ENCODE measurements around the gene ARVCF.

The ARVCF gene

DNA sequence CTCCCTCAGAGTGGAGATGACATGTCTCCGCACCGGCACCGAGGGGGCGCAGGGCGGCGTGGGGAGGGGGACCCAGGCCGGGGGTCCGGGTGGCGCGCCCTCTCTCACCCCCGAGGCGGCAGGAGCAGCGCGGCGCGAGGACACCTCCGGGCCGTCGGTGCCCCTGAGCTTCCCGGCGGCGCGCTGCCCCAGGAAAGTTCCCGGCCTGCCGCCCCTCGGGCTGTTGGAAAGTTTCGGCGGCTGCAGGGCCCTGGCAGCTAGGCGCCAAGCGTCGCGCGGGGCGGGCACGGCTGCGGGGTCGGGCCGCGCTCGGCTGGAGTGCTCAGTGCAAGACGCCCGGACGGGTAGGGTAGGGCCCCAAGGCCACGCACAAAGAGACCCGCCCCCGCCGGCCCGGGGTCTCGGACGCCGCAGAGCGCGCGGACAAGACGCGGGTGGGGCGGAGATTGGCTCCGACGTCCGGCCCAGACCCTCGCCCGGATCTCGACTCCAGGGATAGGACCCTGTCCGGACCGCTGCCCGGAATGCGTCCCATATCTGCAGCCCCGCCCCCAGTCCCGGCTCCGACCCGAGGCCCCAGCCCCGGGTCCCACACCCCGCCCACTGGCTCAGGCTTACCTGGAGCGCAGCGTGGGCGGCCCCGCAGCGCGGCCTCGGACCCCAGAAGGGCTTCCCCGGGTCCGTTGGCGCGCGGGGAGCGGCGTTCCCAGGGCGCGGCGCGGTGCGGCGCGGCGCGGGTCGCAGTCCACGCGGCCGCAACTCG is 471 bp downstream of the ARVCF start:
- no peak for DNase-seq (ENCODE audit: low read depth in 2 of 2)

DNA sequence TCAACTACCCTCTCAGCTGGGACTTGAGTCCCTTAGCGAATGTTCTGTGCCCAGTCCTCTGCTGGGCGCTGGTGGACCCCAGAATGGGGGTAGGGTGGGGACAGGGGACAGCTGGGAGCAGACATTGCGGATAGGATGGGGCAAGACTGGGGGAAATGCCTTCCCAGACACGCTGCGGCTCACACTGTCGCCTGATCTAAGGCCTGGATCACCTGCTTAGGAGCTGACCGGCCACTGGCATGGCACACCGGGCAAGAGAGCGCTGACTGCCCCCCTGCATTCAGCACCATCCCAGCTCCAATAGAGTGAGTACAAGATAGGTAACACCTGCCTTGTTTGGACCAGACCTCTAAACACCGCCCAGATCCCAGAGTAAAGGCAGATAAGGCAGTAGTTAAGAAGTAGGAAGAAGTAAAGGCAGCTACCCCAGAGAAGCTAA is 1.4 kb downstream of the ARVCF start:
- no peak for DNase-seq (ENCODE audit: low read depth in 2 of 2)

DNA sequence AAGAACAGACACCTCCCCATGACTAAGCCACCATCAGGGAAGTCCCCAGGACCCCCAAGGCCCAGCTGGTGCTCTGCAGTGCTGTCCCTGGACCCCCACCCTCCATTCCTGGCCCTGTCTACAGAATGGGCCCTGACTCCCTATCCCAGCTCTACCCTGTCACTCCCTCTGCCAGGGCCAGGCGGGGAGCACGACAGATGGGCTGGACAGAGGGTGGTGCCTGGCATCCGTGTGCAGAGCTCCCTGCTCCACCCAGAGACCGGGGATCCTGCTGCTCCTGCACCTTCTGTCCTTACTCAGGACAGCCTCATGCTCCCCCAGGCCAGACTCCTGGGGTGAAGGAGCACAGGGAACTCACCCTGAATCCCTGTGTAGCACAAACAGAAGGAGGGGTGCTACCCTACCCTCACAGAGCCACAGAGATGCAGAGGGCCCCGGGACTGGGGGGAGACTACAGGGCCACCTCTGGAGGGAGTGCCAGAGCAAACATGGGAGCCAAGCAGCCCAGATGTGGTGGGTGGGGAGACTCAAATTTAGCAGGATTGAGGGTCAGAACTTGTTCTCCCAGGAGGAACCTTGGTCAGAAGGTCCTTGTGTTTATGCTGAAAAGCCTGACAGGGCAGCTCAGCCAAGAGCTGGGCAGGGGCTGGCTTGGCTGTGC is 2.0 kb downstream of the ARVCF start:
- DNase-seq (ENCODE audit: low read depth in 2 of 2), result no peak

DNA sequence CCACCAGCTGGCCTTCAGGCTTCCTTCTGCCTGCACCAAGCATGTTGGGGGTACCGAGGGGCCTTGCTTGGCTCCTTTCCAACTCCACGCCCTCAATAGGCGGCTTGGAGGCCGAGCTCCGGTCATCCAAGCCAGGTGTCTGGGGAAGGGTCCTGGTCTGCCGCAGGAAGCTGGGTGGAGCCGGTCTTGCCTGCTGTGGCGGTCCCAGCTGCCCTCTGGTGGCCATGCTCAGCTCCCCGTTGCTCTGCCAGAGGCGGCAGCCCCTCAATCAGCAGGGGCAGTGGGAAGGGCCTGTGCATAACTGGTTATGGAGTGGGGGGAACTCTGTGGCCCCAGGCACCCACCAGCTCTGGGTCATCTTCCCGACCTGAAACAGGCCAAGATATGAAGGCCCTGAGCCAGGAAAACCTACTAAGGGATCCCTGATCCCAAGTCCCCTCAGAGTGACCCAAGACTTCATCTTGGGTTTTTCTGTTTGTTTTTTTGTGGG is 3.2 kb downstream of the ARVCF start:
- peak in 1 of 2 donors; percentile 27 for DNase-seq (ENCODE audit: low read depth in 2 of 2)

DNA sequence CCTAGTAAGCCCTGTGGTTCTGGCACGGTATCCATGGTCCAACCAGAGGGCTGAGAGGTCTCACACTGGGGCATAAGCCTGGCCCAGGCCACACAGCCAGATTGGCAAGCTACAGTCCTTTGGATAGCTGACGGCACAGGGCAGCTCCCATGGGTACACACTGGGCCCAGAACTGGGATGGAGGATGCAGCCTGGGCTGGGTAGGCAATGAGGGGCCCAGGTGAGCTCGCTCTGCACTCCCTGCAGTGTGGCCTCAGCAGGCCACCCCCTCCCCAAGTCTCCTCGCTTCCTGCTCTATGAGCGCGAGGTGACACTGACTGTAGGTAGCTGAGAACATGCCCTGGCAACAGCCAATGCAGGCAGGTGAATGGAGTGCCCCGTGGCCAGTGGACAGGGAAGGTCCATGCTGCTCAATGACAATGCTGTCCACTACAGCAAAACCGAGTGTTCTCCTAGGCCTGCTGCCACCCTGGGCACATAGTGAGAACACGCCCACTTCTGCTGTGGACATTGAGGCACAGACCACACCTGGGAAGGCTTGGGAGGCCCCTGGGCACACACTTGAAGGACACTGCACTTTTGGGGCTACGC is 3.8 kb downstream of the ARVCF start:
- DNase-seq (ENCODE audit: low read depth in 2 of 2), result no peak

DNA sequence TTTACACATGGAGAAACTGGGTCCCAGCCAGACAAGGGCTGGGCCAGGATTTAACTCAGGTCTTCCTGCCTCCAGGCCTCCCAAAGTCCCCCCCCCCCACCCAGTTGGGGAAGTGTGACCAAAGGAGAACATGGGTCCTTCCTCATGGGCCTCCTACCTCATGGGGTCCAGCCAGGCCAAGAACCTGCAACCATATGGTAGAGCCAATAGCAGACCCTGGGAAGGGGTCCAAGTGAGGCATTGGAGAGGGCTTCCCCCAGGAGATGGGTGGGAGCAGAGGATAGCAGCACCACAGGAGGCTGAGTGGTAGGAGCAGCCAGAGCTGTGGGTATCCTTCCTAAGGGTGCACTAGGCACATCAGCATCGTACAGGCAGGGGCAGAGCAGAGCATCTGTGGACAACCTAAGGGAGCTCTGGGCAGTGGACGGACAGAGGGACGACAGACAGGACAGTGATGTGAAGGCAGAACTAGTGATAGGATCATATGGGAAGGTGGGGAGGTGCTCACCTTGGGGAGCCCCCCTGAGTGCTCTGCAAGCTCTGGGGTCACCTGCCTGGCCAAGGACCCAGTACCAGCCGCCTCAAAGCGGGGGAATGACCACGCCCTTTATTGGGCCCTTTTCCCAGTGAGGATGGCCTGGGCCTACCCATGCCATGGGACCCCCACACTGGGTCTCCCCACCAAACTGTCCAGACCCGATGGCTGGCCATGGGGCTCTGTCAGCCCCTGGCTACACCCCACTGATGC is 4.5 kb downstream of the ARVCF start:
- DNase-seq (ENCODE audit: low read depth in 2 of 2), result no peak

DNA sequence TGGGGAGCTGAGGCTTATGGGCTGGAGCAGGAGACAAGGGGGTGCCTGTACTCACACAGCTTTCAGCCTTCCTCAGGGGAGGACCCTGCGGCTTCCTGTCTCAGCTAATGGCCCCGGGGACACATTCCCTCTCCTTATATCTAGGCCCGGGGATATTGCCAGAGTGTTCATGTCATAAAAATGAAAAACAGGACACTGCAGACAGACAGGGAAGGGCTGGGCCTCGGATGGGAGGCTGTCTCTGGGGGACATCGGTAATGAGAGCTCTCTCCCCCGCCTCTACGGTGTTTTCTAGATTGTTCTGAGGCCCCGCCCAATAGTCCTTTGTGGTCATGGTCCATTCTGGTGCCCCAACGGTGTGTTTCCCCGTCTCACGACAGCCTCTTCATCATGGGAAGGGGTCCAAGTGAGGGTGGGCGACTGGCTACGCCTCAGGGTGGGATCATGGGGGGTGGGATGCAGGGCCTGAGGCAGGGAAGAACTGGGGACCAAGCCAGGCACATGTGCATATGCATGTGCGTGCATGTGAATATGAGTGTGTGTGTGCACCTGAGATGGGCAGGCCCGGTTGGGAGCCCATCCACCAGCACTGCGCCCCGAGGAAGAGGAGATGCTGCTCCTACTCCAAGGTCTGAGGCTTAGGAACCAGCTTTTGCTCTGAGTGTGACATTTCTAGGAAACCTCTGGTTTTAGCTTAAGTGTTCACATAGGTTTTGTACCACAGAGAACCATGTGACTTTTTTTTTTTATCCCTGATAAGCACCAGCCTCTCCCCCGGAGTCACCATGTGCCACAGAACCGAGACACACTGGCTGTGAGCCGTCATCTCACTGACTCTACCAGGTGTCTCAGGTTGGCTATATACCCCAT is 5.3 kb downstream of the ARVCF start:
- DNase-seq (ENCODE audit: low read depth in 2 of 2), result no peak

DNA sequence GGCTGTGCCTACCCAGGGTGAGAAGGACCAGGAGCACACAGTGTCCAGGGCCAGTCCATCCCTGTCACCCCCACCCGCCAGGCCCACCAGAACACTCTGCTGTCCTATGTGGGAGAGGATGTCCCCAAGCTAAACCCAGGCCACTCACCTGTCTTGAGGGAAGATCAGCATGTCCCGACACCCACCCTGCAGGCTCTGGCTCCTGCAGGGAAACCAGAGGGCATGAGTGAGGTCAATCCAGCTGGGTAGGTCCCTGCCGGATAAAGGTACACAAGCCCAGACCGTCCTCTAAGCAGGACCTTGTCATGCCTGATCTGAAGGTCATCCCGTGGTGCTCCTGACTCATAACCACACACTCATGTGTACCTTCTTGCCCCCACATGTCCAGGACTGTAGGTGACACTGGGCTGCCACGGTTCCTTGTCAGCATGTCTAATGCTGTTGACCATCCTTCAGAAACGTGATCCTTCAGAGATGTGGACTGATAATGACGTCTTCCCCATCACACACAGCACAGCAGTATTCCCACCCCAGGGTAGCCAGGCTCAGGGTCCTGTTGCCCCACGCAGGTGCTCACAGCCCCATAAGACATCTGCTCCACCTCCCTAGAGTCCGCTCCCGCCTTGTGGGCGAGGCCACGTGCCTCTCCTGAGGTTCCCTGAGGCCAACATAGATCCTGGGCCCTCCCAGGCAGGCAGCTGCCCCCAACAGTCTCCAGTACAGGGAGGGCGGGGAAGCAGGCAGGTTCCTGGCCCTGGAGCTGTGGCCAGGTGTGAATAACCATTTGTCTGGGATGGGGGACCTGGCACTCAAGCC is 6.1 kb downstream of the ARVCF start:
- DNase-seq (ENCODE audit: low read depth in 2 of 2), result no peak

DNA sequence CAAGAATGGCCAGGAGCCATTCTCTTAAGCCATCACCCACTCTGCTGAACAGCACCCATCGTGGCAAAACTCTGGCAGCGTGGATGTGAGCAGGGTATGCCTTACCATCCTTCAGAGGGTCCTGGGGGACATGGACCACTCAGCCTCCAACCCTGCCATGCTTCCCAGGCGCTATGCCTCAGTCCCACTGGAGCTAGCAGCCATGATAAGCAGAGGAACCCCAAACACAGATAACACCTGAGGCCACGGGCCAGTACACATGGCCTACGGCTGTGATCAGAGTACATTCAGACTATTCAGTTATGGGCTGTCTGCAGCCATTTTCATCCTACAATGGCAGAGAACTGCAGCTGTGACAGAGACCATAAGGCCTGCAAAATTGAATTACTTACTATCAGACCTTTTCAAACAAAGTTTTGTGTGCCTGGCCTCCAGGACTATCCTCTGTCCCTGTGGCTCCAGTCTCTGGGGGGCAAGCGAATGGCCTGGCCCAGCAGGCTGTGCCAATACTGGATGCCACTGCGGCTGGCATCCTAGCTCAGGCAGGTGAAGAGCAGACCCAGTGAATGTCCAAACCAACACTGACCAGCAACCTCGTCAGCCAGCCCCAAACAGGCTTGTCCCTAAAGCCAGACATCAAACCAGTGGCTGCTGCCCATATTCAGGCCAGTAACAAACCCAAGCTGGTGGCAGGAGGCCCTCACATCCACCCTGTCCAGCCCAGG is 6.9 kb downstream of the ARVCF start:
- DNase-seq (ENCODE audit: low read depth in 2 of 2), result no peak

DNA sequence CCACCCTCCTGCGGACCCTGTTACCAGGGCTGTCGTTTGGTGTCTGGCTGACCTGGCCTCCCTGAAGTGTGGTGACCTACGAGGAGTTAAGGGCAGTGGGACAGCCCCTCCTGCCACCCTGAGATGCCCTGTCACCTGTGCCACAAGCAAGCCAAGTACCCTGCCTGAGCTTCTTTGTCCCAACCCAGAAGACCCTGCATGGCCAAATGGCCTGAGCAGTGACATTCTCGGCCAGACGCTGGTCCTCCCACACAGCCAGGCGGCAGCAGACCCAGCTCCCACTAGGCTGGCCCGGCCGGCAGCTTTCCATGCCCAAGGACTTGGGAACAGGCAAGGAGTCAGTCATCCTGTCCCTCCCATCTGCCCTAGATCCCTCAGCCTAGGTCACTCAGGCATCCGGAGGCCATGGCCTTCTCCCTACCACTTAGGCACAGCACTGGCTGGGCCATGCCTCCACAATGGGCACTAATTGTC is 7.6 kb downstream of the ARVCF start:
- no peak for DNase-seq (ENCODE audit: low read depth in 2 of 2)

DNA sequence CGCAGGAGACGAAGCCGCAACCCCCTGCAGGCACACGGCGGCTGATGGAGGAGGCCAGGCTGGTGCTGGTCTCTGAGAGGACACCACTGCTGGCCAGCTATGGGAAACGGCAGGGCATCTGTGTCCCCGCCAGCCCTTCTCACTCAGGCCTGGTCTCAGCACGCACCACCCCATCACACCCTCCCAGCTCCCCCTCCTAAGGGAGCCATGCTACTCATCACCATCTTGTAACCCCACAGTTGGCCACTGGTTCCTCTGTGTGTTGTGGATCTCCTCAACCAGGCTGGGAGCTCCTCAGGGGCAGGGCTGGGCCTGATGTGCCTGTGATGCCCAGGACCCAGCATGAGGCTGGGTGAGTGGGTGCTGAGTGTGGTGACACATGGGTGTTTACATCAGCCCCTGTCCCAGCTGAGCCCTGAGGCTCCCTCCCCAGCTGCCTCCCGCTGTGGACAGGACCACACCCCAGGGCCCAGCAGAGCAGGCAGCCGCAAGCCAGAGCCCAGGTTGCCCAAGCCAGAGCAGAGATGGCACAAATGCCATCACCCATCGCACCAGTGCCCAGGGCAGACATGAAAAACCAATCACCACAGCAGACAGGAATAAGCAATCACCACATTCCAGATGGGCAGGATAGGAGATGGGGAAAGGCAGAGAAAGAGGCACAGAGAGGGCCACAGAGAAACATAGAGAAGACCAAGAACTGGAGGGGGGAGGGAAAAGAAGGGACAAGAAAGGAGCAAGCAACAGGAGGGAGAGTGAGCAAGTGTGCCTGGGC is 8.2 kb downstream of the ARVCF start:
- no peak for DNase-seq (ENCODE audit: low read depth in 2 of 2)

DNA sequence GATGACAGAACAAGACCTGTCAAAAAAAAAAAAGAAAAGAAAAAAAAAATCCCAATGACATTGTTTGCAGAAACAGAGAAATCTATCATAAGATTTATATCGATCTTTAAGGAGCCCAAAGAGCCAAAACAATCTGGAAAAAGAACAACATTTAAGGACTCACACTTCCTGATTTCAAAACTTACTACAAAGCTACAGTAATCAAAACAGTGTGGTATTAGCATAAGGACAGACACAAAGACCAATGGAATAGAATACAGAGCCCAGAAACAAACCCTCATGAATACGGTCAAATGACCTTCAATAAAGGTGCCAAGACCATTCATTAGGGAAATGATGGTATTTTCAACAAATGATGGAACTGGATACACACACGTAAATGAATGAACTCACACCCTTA is 12.2 kb downstream of the ARVCF start:
- no peak for DNase-seq (ENCODE audit: low read depth in 2 of 2)

DNA sequence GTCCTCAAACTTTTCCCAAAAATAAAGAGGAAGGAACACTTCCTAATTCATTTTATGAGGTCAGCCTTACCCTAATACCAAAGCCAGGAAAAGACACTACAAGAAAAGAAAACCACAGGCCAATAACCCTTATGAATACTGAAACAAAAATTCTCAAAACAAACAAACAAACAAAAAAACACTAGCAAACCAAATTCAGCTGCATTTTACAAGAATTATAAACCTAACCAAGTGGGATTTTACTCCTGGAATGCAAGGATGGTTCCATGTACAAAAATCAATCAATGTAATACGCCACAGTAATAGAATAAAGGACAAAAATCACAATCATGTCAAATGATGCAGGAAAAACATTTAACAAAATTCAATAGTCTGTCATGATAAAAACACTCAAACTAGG is 13.3 kb downstream of the ARVCF start:
- no peak for DNase-seq (ENCODE audit: low read depth in 2 of 2)

DNA sequence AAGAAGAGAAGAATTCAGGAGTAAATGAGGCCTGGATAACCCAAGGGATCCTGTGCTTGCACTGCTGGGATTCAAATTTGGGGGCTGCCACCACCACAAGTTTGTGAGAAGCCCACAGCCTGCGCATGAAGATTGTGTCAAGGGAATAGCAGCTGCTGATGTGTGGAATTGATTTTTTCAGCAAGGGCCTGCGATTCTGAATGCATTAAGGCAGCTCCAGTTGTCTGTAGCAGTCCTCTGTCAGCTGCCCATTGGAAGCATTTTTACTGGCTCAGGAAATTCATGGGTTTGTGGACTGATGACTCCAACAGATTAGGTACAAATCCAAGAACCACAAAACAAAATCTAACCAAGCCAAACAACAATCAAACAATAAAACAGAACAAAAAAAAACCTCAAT is 14.0 kb downstream of the ARVCF start:
- no peak for DNase-seq (ENCODE audit: low read depth in 2 of 2)

DNA sequence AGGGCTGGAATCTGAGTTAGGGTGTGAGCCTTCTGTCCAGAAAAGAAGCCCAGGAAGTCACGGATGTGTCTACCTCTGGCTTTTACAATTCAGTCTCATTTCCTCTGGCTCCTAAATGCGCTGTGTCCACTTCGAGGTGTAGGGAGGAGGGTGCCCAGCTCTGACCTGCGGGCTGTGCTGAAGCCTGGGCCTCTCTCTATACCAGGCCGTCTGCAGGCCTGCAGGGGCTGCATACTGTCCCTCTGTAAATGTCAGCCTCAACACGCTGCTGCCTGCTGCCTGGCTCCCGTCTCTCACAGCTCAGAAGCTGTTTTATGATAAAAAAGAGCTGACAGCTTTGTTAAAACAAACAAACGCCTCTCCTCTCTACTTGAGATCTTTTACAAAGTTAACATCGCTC is 14.5 kb downstream of the ARVCF start:
- DNase-seq (ENCODE audit: low read depth in 2 of 2), result no peak

DNA sequence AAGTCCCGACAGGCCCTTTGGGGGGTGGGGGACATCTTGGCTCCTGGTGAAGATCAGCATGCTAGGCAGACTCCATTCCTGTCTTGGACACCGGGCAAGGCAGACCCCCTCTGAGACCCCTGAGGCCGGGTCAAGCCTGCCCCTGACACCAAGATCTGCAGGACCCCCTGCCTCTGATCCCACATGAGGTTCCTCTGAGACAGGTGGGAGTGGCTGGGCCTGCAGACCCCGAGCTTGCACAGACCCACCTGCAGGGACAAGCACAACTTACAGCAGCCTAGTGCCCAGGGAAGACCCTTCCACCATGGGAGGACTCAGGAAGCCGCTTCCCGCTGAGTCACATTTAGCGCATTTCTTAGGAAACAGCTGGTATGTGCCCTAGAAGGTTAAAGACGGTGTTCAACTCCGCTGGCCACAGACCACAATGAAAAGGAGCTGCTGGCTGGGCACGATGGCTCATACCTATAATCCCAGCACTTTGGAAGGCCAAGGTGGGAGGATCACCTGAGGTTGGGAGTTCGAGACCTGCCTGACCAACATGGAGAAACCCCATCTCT is 15.5 kb downstream of the ARVCF start:
- DNase-seq (ENCODE audit: low read depth in 2 of 2), result no peak

DNA sequence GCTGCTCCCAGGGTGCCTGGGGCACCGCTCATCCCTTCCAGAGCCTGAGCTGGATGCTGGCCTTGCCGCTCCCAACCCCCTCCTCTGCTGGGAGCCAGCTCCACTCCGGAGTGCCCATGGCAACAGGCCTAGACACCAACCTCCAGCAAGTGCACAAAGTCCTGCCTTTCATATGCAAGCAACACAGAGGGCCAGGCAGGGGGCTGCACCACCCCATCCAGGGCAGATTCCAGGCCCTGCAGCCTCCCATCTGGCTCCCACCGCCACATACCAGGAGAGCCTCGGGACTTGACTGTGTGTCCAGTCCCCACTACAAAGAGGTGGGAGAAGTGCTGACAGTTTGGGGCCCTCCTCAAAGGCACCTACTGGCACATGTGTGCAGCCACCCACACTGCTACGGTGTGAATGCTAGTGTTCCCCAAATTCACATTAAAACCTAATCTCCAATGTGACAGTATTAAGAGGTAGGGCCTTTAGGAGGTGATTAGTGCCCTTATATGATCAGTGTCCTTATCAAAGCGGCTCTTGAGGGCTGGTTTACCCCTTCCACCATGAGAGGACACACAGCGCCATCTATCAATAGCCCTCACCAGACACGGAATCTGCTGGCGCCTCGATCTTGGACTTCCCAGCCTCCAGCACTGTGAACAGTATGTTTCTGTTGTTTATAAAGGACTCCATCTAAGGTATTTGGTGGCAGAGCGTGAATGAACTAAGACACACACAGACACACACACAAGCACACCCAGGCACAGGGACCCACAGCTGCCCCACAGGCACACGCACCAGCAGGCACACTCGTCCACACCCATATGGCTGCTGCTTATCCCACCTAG is 16.2 kb downstream of the ARVCF start:
- DNase-seq (ENCODE audit: low read depth in 2 of 2), result no peak
